H9 (cell line): ENCODE results near the gene PLXNA1. TPM values are rescaled to one million over a fixed set of nuclear protein-coding genes. Genes with fewer than 3 reads are reported as not detected.

Source experiments
- DNase-seq: peaks from one replicate; pipeline ENCODE4 v3.0.0-alpha.2; 2017
- H2AFZ ChIP-seq: one replicate; pipeline ENCODE4 v1.6.1; 2013; ENCODE audit warnings: mild to moderate bottlenecking, low read length, control low read depth, moderate library complexity
- H2AK5ac ChIP-seq: 2 replicates; pipeline ENCODE4 v1.6.1; 2013; ENCODE audit warnings: low read length, control low read depth, mixed read lengths; ENCODE audit not compliant: insufficient read length
- H2BK120ac ChIP-seq: one replicate; pipeline ENCODE4 v1.6.1; 2013; ENCODE audit warnings: low read depth, mild to moderate bottlenecking, low read length, control low read depth, inconsistent platforms; ENCODE audit not compliant: poor library complexity, severe bottlenecking
- H2BK12ac ChIP-seq: 2 replicates; pipeline ENCODE4 v1.6.1; 2013; ENCODE audit warnings: low read length, control low read depth, mixed read lengths, low read depth; ENCODE audit not compliant: insufficient read length
- H2BK15ac ChIP-seq: 2 replicates; pipeline ENCODE4 v1.6.1; 2013; ENCODE audit warnings: low read depth, low read length, control low read depth
- H2BK20ac ChIP-seq: one replicate; pipeline ENCODE4 v1.6.1; 2013; ENCODE audit warnings: low read depth, mild to moderate bottlenecking, low read length, control low read depth, inconsistent platforms; ENCODE audit not compliant: poor library complexity, severe bottlenecking
- H2BK5ac ChIP-seq: 2 replicates; pipeline ENCODE4 v1.6.1; 2013; ENCODE audit warnings: low read length, control low read depth, mixed read lengths; ENCODE audit not compliant: insufficient read length
- H3K14ac ChIP-seq: 2 replicates; pipeline ENCODE4 v1.6.1; 2013; ENCODE audit warnings: low read length, control low read depth; ENCODE audit not compliant: insufficient read depth
- H3K18ac ChIP-seq: 2 replicates; pipeline ENCODE4 v1.6.1; 2013; ENCODE audit warnings: low read depth, mild to moderate bottlenecking, mixed read lengths, low read length, control low read depth; ENCODE audit not compliant: insufficient read length
- H3K23ac ChIP-seq: 2 replicates; pipeline ENCODE4 v1.6.1; 2013; ENCODE audit warnings: low read length, control low read depth, mixed read lengths, low read depth; ENCODE audit not compliant: insufficient read length
- H3K23me2 ChIP-seq: 2 replicates; pipeline ENCODE4 v1.6.1; 2013; ENCODE audit warnings: low read depth, mild to moderate bottlenecking, mixed read lengths, low read length, control low read depth; ENCODE audit not compliant: insufficient read length, poor library complexity, severe bottlenecking
- H3K27ac ChIP-seq: 2 replicates; pipeline ENCODE4 v1.5.1; 2013; ENCODE audit warnings: low read length, control low read depth, mixed read lengths, low read depth; ENCODE audit not compliant: insufficient read length
- H3K27me3 ChIP-seq: 2 replicates; pipeline ENCODE4 v1.6.1; 2013; ENCODE audit warnings: low read length, control low read depth, inconsistent platforms; ENCODE audit not compliant: insufficient read depth
- H3K4ac ChIP-seq: 2 replicates; pipeline ENCODE4 v1.6.1; 2013; ENCODE audit warnings: low read depth, mild to moderate bottlenecking, control low read depth, inconsistent platforms, low read length, moderate library complexity
- H3K4me1 ChIP-seq: 2 replicates; pipeline ENCODE4 v1.6.1; 2013; ENCODE audit warnings: low read length, control low read depth, inconsistent platforms; ENCODE audit not compliant: insufficient read depth
- H3K4me2 ChIP-seq: 2 replicates; pipeline ENCODE4 v1.6.1; 2013; ENCODE audit warnings: low read length, control low read depth, mixed read lengths; ENCODE audit not compliant: insufficient read length, insufficient read depth
- H3K56ac ChIP-seq: 2 replicates; pipeline ENCODE4 v1.6.1; 2013; ENCODE audit warnings: low read depth, mild to moderate bottlenecking, mixed read lengths, low read length, control low read depth; ENCODE audit not compliant: insufficient read length
- H3K79me1 ChIP-seq: 2 replicates; pipeline ENCODE4 v1.6.1; 2013; ENCODE audit warnings: low read depth, mild to moderate bottlenecking, moderate library complexity, low read length, control low read depth, inconsistent platforms; ENCODE audit not compliant: insufficient read depth, poor library complexity, severe bottlenecking
- H3K79me2 ChIP-seq: 2 replicates; pipeline ENCODE4 v1.6.1; 2013; ENCODE audit warnings: low read length, control low read depth, inconsistent platforms; ENCODE audit not compliant: insufficient read depth
- H3K9ac ChIP-seq: 2 replicates; pipeline ENCODE4 v1.6.1; 2013; ENCODE audit warnings: low read length, control low read depth, mixed read lengths; ENCODE audit not compliant: insufficient read length; ENCODE audit errors: extremely low read depth
- H3K9me3 ChIP-seq: one replicate; pipeline ENCODE4 v1.6.1; 2013; ENCODE audit warnings: low read depth, low read length, inconsistent platforms; ENCODE audit not compliant: control insufficient read depth
- H3T11ph ChIP-seq: one replicate; pipeline ENCODE4 v1.6.1; 2013; ENCODE audit warnings: mild to moderate bottlenecking, low read length, control low read depth, inconsistent platforms
- H4K20me1 ChIP-seq: one replicate; pipeline ENCODE4 v1.6.1; 2013; ENCODE audit not compliant: control insufficient read depth, insufficient read length, insufficient read depth
- H4K5ac ChIP-seq: 2 replicates; pipeline ENCODE4 v1.6.1; 2013; ENCODE audit warnings: low read depth, mild to moderate bottlenecking, mixed read lengths, low read length, control low read depth; ENCODE audit not compliant: insufficient read length
- H4K8ac ChIP-seq: replicated peaks from 2 replicates; pipeline ENCODE4 v1.6.1; 2013; ENCODE audit warnings: low read length, control low read depth, mixed read lengths, low read depth; ENCODE audit not compliant: insufficient read length
- H4K91ac ChIP-seq: 2 replicates; pipeline ENCODE4 v1.6.1; 2013; ENCODE audit warnings: low read depth, mild to moderate bottlenecking, moderate library complexity, mixed read lengths, low read length, control low read depth; ENCODE audit not compliant: insufficient read length
- H3K27ac Mint-ChIP-seq, 3 experiments: 2 replicates in 2 of 3; 3 replicates in 1 of 3; pipeline ENCODE4 v1.8.0; 2020 to 2021; ENCODE audit warnings: mixed read lengths in 3 of 3, mild to moderate bottlenecking in 1 of 3, moderate library complexity in 1 of 3
- H3K27me3 Mint-ChIP-seq: 2 replicates; pipeline ENCODE4 v1.8.0; 2021; ENCODE audit warnings: low read depth, mild to moderate bottlenecking, moderate library complexity, mixed read lengths
- H3K36me3 Mint-ChIP-seq, 3 experiments: 2 replicates in 2 of 3; 3 replicates in 1 of 3; pipeline ENCODE4 v1.8.0; 2020 to 2021; ENCODE audit warnings: low read depth in 3 of 3, mixed read lengths in 3 of 3; ENCODE audit not compliant: insufficient read depth in 1 of 3
- H3K4me1 Mint-ChIP-seq, 2 experiments: 2 replicates each; pipeline ENCODE4 v1.8.0; 2020; ENCODE audit warnings: mixed read lengths in 2 of 2
- H3K4me3 Mint-ChIP-seq, 2 experiments: 2 replicates in 1 of 2; 3 replicates in 1 of 2; pipeline ENCODE4 v1.8.0; 2020 to 2021; ENCODE audit warnings: mild to moderate bottlenecking in 2 of 2, mixed read lengths in 2 of 2, moderate library complexity in 1 of 2
- H3K9me3 Mint-ChIP-seq, 2 experiments: 2 replicates in 1 of 2; 3 replicates in 1 of 2; pipeline ENCODE4 v1.8.0; 2020; ENCODE audit warnings: mild to moderate bottlenecking in 2 of 2, mixed read lengths in 2 of 2, moderate library complexity in 1 of 2
- CTCF ChIP-seq: fragments of 200-600 bp; sonication (generic); conservative IDR thresholded peaks from 3 replicates; pipeline ENCODE4 v1.8.0; 2021; ENCODE audit warnings: antibody characterized with exemption, mild to moderate bottlenecking
- WGBS: extraction: QIAGEN DNeasy Blood & Tissue Kit; methylation state at CpG from one replicate; pipeline ENCODE4 v1.1.7; 2013; ENCODE audit warnings: missing lambda C conversion rate, low lambda C conversion rate, mixed read lengths; ENCODE audit not compliant: insufficient read length; ENCODE audit errors: extremely low coverage; 5-methylcytosine and 5-hydroxymethylcytosine counted together
- total RNA-seq: library from RNA; stranded (reverse); gene quantifications from 2 replicates; pipeline ENCODE4 v1.2.1, GENCODE V29; 2021

Gene PLXNA1
- total RNA-seq, 1 experiment from 2014 or later: 42.1 TPM

- Histone ChIP-seq H3K23ac (no peak overlapping the region), H3K79me2 (no peaks in the 10 kb centered on the region), H3K4me2 (no peak overlapping the region), H3K79me1 (no peaks in the 10 kb centered on the region), H2BK120ac (no peak overlapping the region), H3K56ac (no peak overlapping the region), H2BK20ac (no peak overlapping the region), H3K27me3 (no peaks in the 10 kb centered on the region), H4K5ac (no peak overlapping the region), H4K8ac (no peak overlapping the region), H3K9me3 (no peaks in the 10 kb centered on the region), H4K20me1 (no peaks in the 10 kb centered on the region), H3T11ph (no peak overlapping the region), H3K9ac (no peak overlapping the region), H3K4me1 (no peaks in the 10 kb centered on the region), H2BK15ac (no peak overlapping the region), H3K14ac (no peak overlapping the region; the same call in 1 of the 2 replicates), H2AK5ac (no peak overlapping the region), H4K91ac (no peak overlapping the region), H2AFZ (no peak overlapping the region), H3K23me2 (no peaks in the 10 kb centered on the region), H3K4ac (no peak overlapping the region), H3K18ac (no peak overlapping the region), H2BK5ac (no peak overlapping the region), H3K27ac (no peak overlapping the region), H2BK12ac (no peak overlapping the region)
- H3K4me1 Mint-ChIP-seq: no peaks in the 10 kb centered on the region
- H3K4me3 Mint-ChIP-seq: no peak overlapping the region
- H3K27me3 Mint-ChIP-seq: no peaks in the 10 kb centered on the region
- no peak overlapping the region; a peak in 1 of 7 replicates for H3K27ac Mint-ChIP-seq
- no peak for DNase-seq
- H3K9me3 Mint-ChIP-seq: no peaks in the 10 kb centered on the region
- TF ChIP-seq CTCF: no peak
- H3K36me3 Mint-ChIP-seq: peaks cover 14 to 49% (median 46%) of the 10 kb centered on the region in 3 experiments
- no CpG with 5 or more reads among the region's 30 CpGs for WGBS
Observed at GRCh38 chr3:127028781-127029657, 46.1 kb downstream of the PLXNA1 start.
